HG03342 (cell line): ENCODE data around the gene EEPD1.

Experiments
- ATAC-seq: cut with Tn5 transposase; IDR thresholded peaks from one replicate; pipeline ENCODE4 v1.9.1; 2021; ENCODE audit warnings: mild to moderate bottlenecking, moderate library complexity; ENCODE audit not compliant: unreplicated experiment

EEPD1 gene

GRCh38 chr7:36278069-36278619, 125.1 kb downstream of the EEPD1 start:
- no peak for ATAC-seq

GRCh38 chr7:36278620-36279172, 125.6 kb downstream of the EEPD1 start:
- ATAC-seq: no peak

- peak; percentile 72 for ATAC-seq
These were observed 126.3 kb downstream of the EEPD1 start for GRCh38 chr7:36279200-36279925.

GRCh38 chr7:36279926-36280315, 126.9 kb downstream of the EEPD1 start:
- ATAC-seq: no peak

- peak; percentile 34 for ATAC-seq
These were observed 128.1 kb downstream of the EEPD1 start for GRCh38 chr7:36280840-36281812.

GRCh38 chr7:36281945-36282717, 129.1 kb downstream of the EEPD1 start:
- ATAC-seq: no peak

- no peak for ATAC-seq
These were observed 130.1 kb downstream of the EEPD1 start for GRCh38 chr7:36283181-36283580.

GRCh38 chr7:36283711-36284130, 130.7 kb downstream of the EEPD1 start:
- peak; percentile 51 for ATAC-seq

- ATAC-seq: no peak
These were observed 131.5 kb downstream of the EEPD1 start for GRCh38 chr7:36284456-36285090.

- ATAC-seq: no peak
These were observed 132.2 kb downstream of the EEPD1 start for GRCh38 chr7:36285276-36285675.

- no peak for ATAC-seq
These were observed 133.2 kb downstream of the EEPD1 start for GRCh38 chr7:36286226-36286625.

- ATAC-seq: no peak
These were observed 133.6 kb downstream of the EEPD1 start for GRCh38 chr7:36286688-36287087.

GRCh38 chr7:36287371-36288241, 134.6 kb downstream of the EEPD1 start:
- no peak for ATAC-seq

- ATAC-seq: no peak
These were observed 135.4 kb downstream of the EEPD1 start for GRCh38 chr7:36288501-36288900.

- ATAC-seq: peak; percentile 41
These were observed 137.0 kb downstream of the EEPD1 start for GRCh38 chr7:36289833-36290661.

- ATAC-seq: peak; percentile 49
These were observed 138.6 kb downstream of the EEPD1 start for GRCh38 chr7:36291387-36292316.

- no peak for ATAC-seq
These were observed 142.0 kb downstream of the EEPD1 start for GRCh38 chr7:36295090-36295489.
